ENCODE measurements around the gene PLPPR2.

Gene PLPPR2

GRCh38 chr19:11383706-11384048 lies 28.4 kb downstream of the PLPPR2 start:
- no peak for TF ChIP-seq EZH2phosphoT487 (IDR thresholded peaks at IDR 0.05; ENCODE audit: borderline replicate concordance)
- TF ChIP-seq CTCF (conservative IDR thresholded peaks at IDR 0.05; ENCODE audit: low read length) = no peak
- Histone ChIP-seq H3K4me1 (ENCODE audit: insufficient read depth, low read length, poor library complexity, severe bottlenecking) (peaks cover 17% of the 10 kb centered on the region), H4K20me1 (ENCODE audit: insufficient read depth, low read length, poor library complexity, severe bottlenecking) (peaks cover 5% of the 10 kb centered on the region), H3F3A (ENCODE audit: low read depth) (no peaks in the 10 kb centered on the region), H3K9me3 (ENCODE audit: insufficient read depth, low read depth, low read length) (no peaks in the 10 kb centered on the region), H3K9ac (ENCODE audit: low read depth, low read length, poor library complexity, severe bottlenecking) (peak overlapping the region; percentile 91), H3K9me2 (replicated peaks; ENCODE audit: low read depth, low read length) (no peaks in the 10 kb centered on the region), H3K4me2 (ENCODE audit: low read depth, low read length, poor library complexity, severe bottlenecking) (peak overlapping the region; percentile 93), H3K36me3 (ENCODE audit: insufficient read depth, low read length) (no peaks in the 10 kb centered on the region), H3K27me3 (ENCODE audit: insufficient read depth, low read length, poor library complexity, severe bottlenecking) (no peaks in the 10 kb centered on the region), H2AFZ (ENCODE audit: low read length) (peak overlapping the region; percentile 95), H3K4me3 (ENCODE audit: low read length, poor library complexity, severe bottlenecking) (peak overlapping the region; percentile 90), H3K79me2 (ENCODE audit: insufficient read depth, low read length) (no peaks in the 10 kb centered on the region)

- no peaks in the 10 kb centered on the region for H3K9me2 ChIP-seq (replicated peaks; ENCODE audit: low read depth, low read length)
- peak overlapping the region; percentile 90 for H3K4me3 ChIP-seq (ENCODE audit: low read length, poor library complexity, severe bottlenecking)
- H4K20me1 ChIP-seq (ENCODE audit: insufficient read depth, low read length, poor library complexity, severe bottlenecking) = peaks cover 5% of the 10 kb centered on the region
- H3K27me3 ChIP-seq (ENCODE audit: insufficient read depth, low read length, poor library complexity, severe bottlenecking) = no peaks in the 10 kb centered on the region
- H2AFZ ChIP-seq (ENCODE audit: low read length) = peak overlapping the region; percentile 95; the same call in 1 of the 2 replicates
- H3K79me2 ChIP-seq (ENCODE audit: insufficient read depth, low read length) = no peaks in the 10 kb centered on the region
- H3K9me3 ChIP-seq (ENCODE audit: insufficient read depth, low read depth, low read length) = no peaks in the 10 kb centered on the region
- peak overlapping the region; percentile 93 for H3K4me2 ChIP-seq (ENCODE audit: low read depth, low read length, poor library complexity, severe bottlenecking)
- TF ChIP-seq CTCF (conservative IDR thresholded peaks at IDR 0.05; ENCODE audit: low read length) (no peak), EZH2phosphoT487 (IDR thresholded peaks at IDR 0.05; ENCODE audit: borderline replicate concordance) (no peak)
- H3K36me3 ChIP-seq (ENCODE audit: insufficient read depth, low read length) = no peaks in the 10 kb centered on the region
- H3F3A ChIP-seq (ENCODE audit: low read depth) = no peaks in the 10 kb centered on the region
- H3K4me1 ChIP-seq (ENCODE audit: insufficient read depth, low read length, poor library complexity, severe bottlenecking) = peaks cover 17% of the 10 kb centered on the region
- H3K9ac ChIP-seq (ENCODE audit: low read depth, low read length, poor library complexity, severe bottlenecking) = peak overlapping the region; percentile 91
These were observed 29.5 kb downstream of the PLPPR2 start for GRCh38 chr19:11384778-11385129.

GRCh38 chr19:11387162-11388034 lies 32.2 kb downstream of the PLPPR2 start:
- H3K9me2 ChIP-seq (replicated peaks; ENCODE audit: low read depth, low read length) = no peaks in the 10 kb centered on the region
- H3F3A ChIP-seq (ENCODE audit: low read depth) = no peaks in the 10 kb centered on the region
- H3K36me3 ChIP-seq (ENCODE audit: insufficient read depth, low read length) = no peaks in the 10 kb centered on the region
- H4K20me1 ChIP-seq (ENCODE audit: insufficient read depth, low read length, poor library complexity, severe bottlenecking) = peaks cover 5% of the 10 kb centered on the region
- no peak overlapping the region for H3K9ac ChIP-seq (ENCODE audit: low read depth, low read length, poor library complexity, severe bottlenecking)
- TF ChIP-seq CTCF (conservative IDR thresholded peaks at IDR 0.05; ENCODE audit: low read length) (no peak), EZH2phosphoT487 (IDR thresholded peaks at IDR 0.05; ENCODE audit: borderline replicate concordance) (no peak)
- H3K4me3 ChIP-seq (ENCODE audit: low read length, poor library complexity, severe bottlenecking) = no peak overlapping the region
- no peaks in the 10 kb centered on the region for H3K79me2 ChIP-seq (ENCODE audit: insufficient read depth, low read length)
- peaks cover 17% of the 10 kb centered on the region for H3K4me1 ChIP-seq (ENCODE audit: insufficient read depth, low read length, poor library complexity, severe bottlenecking)
- no peak overlapping the region for H3K4me2 ChIP-seq (ENCODE audit: low read depth, low read length, poor library complexity, severe bottlenecking)
- H3K9me3 ChIP-seq (ENCODE audit: insufficient read depth, low read depth, low read length) = no peaks in the 10 kb centered on the region
- no peaks in the 10 kb centered on the region for H3K27me3 ChIP-seq (ENCODE audit: insufficient read depth, low read length, poor library complexity, severe bottlenecking)
- H2AFZ ChIP-seq (ENCODE audit: low read length) = no peak overlapping the region

All from Loucy (cell line).